GM08714 (cell line): ENCODE measurements around the gene IL5RA.

Experiments
- H3K4me3 ChIP-seq: fragments of 200-500 bp; sonication (Bioruptor generic); 2 replicates; pipeline ENCODE4 v1.5.1; 2014; ENCODE audit warnings: mild to moderate bottlenecking, low read length, inconsistent platforms
- ZNF274 ChIP-seq: IDR thresholded peaks from 2 replicates; pipeline ENCODE4 v1.6.1; 2012; ENCODE audit warnings: mild to moderate bottlenecking, low read depth, low read length

The IL5RA gene

GRCh38 chr3:3117651-3118050 is 7.5 kb upstream of the IL5RA start:
- TF ChIP-seq ZNF274: no peak
- H3K4me3 ChIP-seq: no peak overlapping the region

GRCh38 chr3:3113042-3113709 is 3.0 kb upstream of the IL5RA start:
- no peak overlapping the region for H3K4me3 ChIP-seq

GRCh38 chr3:3110749-3111361 is 681 bp upstream of the IL5RA start:
- no peak for TF ChIP-seq ZNF274
- no peak overlapping the region for H3K4me3 ChIP-seq

More at GRCh38 chr3:3113042-3113709, 3.0 kb upstream of the IL5RA start:
- TF ChIP-seq ZNF274: no peak

- TF ChIP-seq ZNF274: no peak
- H3K4me3 ChIP-seq: no peak overlapping the region
These were observed 521 bp downstream of the IL5RA start for GRCh38 chr3:3109407-3110298.

- TF ChIP-seq ZNF274: no peak
- no peak overlapping the region for H3K4me3 ChIP-seq
These were observed 2.3 kb downstream of the IL5RA start for GRCh38 chr3:3107858-3108257.

GRCh38 chr3:3107181-3107580 is 3.0 kb downstream of the IL5RA start:
- no peak overlapping the region for H3K4me3 ChIP-seq

GRCh38 chr3:3105815-3106214 is 4.4 kb downstream of the IL5RA start:
- H3K4me3 ChIP-seq: no peak overlapping the region
- no peak for TF ChIP-seq ZNF274

More at GRCh38 chr3:3107181-3107580, 3.0 kb downstream of the IL5RA start:
- TF ChIP-seq ZNF274: no peak

- no peak for TF ChIP-seq ZNF274
- no peak overlapping the region for H3K4me3 ChIP-seq
These were observed 4.9 kb downstream of the IL5RA start for GRCh38 chr3:3105246-3105645.

GRCh38 chr3:3102751-3103150 is 7.4 kb downstream of the IL5RA start:
- H3K4me3 ChIP-seq: no peak overlapping the region
- no peak for TF ChIP-seq ZNF274

GRCh38 chr3:3101660-3102458 is 8.3 kb downstream of the IL5RA start:
- no peak overlapping the region for H3K4me3 ChIP-seq
- no peak for TF ChIP-seq ZNF274

- TF ChIP-seq ZNF274: no peak
These were observed 12.2 kb downstream of the IL5RA start for GRCh38 chr3:3097958-3098357.

GRCh38 chr3:3089017-3089416 is 21.2 kb downstream of the IL5RA start:
- no peak overlapping the region for H3K4me3 ChIP-seq
- TF ChIP-seq ZNF274: no peak

More at GRCh38 chr3:3097958-3098357, 12.2 kb downstream of the IL5RA start:
- H3K4me3 ChIP-seq: no peak overlapping the region

GRCh38 chr3:3087716-3088465 is 22.3 kb downstream of the IL5RA start:
- TF ChIP-seq ZNF274: no peak
- H3K4me3 ChIP-seq: no peak overlapping the region
